GM19240 (cell line): ENCODE results near the gene PPARA.

Experiments
- DNase-seq: peaks from one replicate; pipeline ENCODE4 v3.0.0; 2011; ENCODE audit warnings: low spot score; ENCODE audit not compliant: insufficient read length

PPARA gene

GRCh38 chr22:46203601-46203980 lies 53.3 kb downstream of the PPARA start:
- DNase-seq = no peak

DNA sequence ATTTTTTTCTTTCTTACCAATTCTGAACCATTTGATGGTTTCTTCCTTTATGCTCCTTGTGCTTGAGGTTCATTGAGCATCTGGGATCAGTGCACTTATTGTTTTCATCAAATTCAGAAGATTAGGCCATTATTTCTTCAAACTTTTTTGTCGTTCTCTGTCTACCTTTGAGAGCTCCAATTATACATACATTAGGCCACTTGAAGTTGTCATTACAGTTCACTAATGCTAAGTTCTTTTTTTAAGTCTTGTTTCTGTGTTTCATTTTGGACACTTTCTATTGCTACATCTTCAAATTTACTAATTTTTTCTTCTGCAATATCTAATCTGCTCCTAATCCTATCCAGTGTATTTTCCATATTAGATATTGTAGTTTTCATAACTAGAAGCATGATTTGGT lies 58.9 kb downstream of the PPARA start:
- DNase-seq = no peak

GRCh38 chr22:46212195-46212594 lies 61.9 kb downstream of the PPARA start:
- DNase-seq = no peak

GRCh38 chr22:46213052-46213451 lies 62.7 kb downstream of the PPARA start:
- DNase-seq = no peak

- no peak for DNase-seq
Observed at GRCh38 chr22:46214149-46214548, 63.8 kb downstream of the PPARA start.

DNA sequence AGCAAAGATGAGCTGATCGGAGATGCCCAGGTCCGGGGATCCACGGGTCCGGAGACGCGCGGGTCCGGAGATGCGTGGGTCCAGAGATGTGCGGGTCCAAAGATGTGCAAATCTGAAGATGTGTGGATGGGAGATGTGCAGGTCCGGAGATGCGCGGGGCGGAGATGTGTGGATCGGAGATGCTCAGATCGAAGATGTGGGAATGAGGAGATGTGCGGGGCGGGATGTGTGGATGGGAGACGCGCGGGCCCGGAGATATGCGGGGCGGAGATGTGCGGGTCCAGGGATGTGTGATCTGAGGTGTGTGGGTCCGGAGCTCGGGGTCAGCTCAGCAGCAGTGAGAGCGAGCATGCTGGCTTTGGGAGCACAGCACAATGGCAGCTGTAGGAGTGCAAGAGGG lies 64.3 kb downstream of the PPARA start:
- no peak for DNase-seq

GRCh38 chr22:46219636-46220035 lies 69.3 kb downstream of the PPARA start:
- no peak for DNase-seq

DNA sequence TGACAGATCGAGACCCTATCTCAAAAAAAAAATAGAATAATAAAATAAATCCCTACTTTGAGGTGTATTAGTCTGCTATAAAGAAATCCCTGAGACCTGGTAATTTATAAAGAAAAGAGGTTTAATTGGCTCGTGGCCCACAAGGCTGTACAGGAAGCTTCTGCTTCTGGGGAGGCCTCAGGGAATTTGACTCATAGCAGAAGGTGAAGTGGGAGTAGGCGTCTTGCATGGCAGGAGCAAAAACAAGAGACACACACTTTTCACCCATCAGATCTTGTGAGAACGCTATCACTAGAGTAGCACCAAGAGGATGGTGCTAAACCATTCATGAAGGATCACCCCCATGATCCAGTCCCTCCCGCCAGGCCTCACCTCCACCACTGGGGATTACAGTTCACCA lies 70.6 kb downstream of the PPARA start:
- no peak for DNase-seq

DNA sequence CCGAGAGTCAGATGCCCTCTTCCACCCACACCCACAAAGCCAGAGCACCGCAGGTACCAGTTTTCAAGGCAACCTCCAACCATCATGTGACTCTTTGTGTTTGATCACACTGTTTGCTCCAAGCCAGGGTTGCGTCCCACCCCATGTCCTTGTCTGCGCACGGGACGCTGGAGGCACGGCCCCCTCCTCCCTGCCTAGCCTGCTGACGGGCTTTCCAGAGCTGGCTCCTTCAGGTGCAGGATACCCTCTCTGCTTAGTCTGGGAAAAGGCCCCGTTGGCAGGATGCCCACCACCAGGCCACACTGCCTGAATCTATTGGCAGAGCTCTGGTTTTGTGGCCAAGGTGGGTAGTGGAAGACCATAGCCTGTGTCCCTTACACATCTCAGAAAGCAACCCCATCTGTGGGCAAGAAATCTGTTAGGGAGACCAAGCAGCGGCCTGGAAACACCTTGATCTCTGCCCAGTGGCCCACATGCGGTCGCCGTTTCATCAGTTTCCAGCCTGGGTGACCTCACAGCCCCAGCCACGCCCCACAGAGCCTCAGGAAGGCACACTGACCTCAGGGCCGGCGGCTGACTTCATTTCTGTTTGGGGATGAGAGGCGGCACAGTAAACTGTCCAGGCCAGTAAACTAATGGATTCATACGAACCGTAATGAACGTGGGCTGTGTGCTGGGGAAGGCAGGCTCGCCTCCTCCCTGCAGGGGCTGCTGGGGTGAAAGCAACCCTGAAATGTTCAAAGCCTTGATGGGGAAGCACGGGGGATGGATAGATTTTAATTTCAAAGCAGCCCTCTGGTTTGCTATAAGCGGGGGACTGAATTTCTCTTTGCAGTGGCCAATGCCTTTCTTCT lies 73.9 kb downstream of the PPARA start:
- no peak for DNase-seq

DNA sequence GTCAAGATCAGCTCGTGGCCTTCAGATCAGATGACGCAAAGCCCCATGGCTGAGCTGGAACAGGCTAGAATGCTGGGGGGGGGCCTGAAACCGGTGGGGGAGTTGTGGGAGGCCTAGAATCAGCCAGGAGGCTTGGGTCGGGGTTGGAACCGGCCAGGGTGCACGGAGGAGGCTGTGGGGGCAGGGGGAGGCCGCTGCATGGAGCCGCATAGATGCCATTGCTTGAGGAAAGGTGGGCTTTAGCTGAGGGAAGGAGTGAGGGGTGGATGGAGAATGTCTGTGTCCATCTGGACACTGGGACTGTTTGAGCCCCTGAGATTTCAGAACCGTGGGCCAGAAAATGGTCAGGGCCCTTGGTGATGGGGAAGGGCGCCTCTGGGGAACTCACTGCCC lies 74.6 kb downstream of the PPARA start:
- DNase-seq = no peak

DNA sequence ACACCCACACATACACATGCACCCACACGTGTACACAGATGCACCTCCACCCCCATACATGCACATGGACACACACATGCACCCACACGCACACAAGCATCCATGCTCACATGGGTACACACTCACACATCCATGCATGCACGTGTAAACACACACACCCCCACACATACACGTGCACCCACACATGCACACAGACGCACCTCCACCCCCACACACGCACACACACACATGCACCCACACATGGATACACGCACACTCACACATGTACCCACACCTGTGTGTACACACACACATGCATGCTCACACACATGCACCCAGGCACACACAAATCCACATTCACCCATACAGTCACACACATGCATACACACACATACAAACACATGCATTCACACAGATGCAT lies 75.3 kb downstream of the PPARA start:
- no peak for DNase-seq

DNA sequence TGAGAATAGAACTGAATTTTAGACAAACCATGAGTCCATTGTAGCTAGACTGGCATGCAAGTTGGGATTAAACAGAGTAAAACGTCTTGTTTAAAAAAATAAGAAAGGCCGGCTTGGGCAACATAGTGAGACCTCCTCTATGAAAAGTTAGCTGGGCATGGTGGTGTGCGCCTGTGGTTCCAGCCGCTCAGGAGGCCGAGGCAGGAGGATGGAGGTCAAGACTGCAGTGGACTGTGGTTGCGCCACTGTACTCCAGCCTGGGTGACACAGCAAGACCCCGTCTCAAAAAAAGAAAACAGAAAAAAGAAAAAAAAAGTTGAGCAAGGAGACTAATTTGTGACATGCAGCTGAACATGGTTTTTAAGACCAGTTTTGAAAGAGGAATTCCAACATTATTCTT lies 76.3 kb downstream of the PPARA start:
- DNase-seq = no peak

- DNase-seq = no peak
Observed at GRCh38 chr22:46229701-46230100, 79.4 kb downstream of the PPARA start.

- DNase-seq = no peak
Observed at GRCh38 chr22:46230262-46230901, 80.1 kb downstream of the PPARA start.

- no peak for DNase-seq
Observed at GRCh38 chr22:46233231-46233630, 82.9 kb downstream of the PPARA start.

DNA sequence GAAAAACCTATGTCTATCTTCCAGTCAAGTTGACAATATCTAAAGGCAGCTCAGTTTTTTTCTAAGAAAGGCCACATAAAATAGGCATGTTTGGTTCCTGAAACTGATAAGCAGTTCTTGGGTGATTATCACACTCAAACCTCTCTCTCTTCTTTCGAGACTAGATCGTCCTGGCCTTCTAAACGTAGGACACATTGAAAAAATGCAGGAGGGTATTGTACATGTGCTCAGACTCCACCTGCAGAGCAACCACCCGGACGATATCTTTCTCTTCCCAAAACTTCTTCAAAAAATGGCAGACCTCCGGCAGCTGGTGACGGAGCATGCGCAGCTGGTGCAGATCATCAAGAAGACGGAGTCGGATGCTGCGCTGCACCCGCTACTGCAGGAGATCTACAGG lies 84.6 kb downstream of the PPARA start:
- no peak for DNase-seq

GRCh38 chr22:46237453-46238124 lies 87.3 kb downstream of the PPARA start:
- DNase-seq = no peak

DNA sequence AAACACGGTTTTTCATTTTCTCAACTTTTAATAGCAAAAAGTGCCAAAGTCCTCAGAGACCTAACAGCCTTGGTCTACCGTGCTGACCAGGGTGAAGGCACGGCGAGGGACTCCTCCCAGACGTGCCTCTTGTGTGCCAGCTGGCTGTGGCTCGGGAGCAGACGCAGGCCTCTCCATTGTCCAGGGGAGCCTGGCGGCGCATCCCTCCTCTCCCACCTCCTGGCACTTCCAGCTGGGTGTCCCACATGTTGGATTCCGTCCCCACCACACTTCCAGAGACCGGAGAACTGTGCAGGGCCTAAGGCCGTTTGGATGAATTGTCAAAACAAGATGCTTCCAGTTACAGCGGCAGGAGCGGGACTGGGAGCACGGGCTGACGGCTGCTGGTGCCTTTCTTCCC lies 88.2 kb downstream of the PPARA start:
- DNase-seq = no peak

- DNase-seq = no peak
Observed at GRCh38 chr22:46239261-46240048, 89.1 kb downstream of the PPARA start.

GRCh38 chr22:46240073-46240472 lies 89.7 kb downstream of the PPARA start:
- DNase-seq = no peak

- no peak for DNase-seq
Observed at GRCh38 chr22:46240506-46240905, 90.2 kb downstream of the PPARA start.

- DNase-seq = no peak
Observed at GRCh38 chr22:46240907-46241306, 90.6 kb downstream of the PPARA start.
